ENCODE data around the gene C5orf34.

DNA sequence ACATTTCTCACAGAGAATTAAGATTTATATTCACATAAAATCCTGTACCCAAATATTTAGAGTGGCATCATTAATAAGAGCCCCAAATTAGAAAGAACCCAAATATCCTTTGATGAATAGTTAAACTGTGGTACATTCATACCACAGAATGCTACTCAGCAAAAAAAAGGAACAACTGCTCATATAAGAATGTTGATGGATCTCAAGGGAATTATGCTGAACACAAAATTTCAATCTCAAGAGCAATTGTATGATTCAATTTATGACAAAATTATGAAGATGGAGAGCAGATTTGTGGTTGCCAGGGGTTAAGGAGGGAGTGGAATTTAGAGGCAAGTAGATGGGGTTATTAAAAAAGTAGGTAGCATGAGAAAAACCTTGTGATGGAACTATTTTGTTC, 46.4 kb upstream of the C5orf34 start:
- TF ChIP-seq POLR2A (IDR thresholded peaks at IDR 0.05) = no peak
- TF ChIP-seq, protein P1, sequence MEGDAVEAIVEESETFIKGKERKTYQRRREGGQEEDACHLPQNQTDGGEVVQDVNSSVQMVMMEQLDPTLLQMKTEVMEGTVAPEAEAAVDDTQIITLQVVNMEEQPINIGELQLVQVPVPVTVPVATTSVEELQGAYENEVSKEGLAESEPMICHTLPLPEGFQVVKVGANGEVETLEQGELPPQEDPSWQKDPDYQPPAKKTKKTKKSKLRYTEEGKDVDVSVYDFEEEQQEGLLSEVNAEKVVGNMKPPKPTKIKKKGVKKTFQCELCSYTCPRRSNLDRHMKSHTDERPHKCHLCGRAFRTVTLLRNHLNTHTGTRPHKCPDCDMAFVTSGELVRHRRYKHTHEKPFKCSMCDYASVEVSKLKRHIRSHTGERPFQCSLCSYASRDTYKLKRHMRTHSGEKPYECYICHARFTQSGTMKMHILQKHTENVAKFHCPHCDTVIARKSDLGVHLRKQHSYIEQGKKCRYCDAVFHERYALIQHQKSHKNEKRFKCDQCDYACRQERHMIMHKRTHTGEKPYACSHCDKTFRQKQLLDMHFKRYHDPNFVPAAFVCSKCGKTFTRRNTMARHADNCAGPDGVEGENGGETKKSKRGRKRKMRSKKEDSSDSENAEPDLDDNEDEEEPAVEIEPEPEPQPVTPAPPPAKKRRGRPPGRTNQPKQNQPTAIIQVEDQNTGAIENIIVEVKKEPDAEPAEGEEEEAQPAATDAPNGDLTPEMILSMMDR (IDR thresholded peaks at IDR 0.05) = no peak
